Stimulated activated naive CD4-positive, alpha-beta T cell (primary cell): ENCODE results near the gene ELN.

ENCODE experiments used
- DNase-seq, 6 experiments: peaks; one replicate each; lab custom pipeline; 2025; lab: John Stamatoyannopoulos, UW

ELN gene

GRCh38 chr7:74093671-74094223 lies 65.8 kb downstream of the ELN start:
- peak in 1 of 6 experiments; percentile 24 for DNase-seq

GRCh38 chr7:74094224-74095101 lies 66.5 kb downstream of the ELN start:
- peak in 5 of 6 experiments; percentile 19 to 55 (median 23) for DNase-seq

GRCh38 chr7:74095135-74095534 lies 67.2 kb downstream of the ELN start:
- no peak for DNase-seq

GRCh38 chr7:74097937-74098614 lies 70.1 kb downstream of the ELN start:
- no peak for DNase-seq

GRCh38 chr7:74099031-74099430 lies 71.1 kb downstream of the ELN start:
- no peak for DNase-seq

- no peak for DNase-seq
These were observed 73.2 kb downstream of the ELN start for GRCh38 chr7:74101061-74101681.

GRCh38 chr7:74103219-74103772 lies 75.3 kb downstream of the ELN start:
- no peak for DNase-seq

- no peak for DNase-seq
These were observed 76.7 kb downstream of the ELN start for GRCh38 chr7:74104702-74105101.

- DNase-seq = no peak
These were observed 78.0 kb downstream of the ELN start for GRCh38 chr7:74105992-74106391.

- DNase-seq = no peak
These were observed 78.9 kb downstream of the ELN start for GRCh38 chr7:74106846-74107245.

GRCh38 chr7:74115326-74115725 lies 87.4 kb downstream of the ELN start:
- DNase-seq = no peak

GRCh38 chr7:74116356-74116755 lies 88.4 kb downstream of the ELN start:
- DNase-seq = no peak
